Smooth muscle cell of trachea (primary cell): ENCODE measurements around the gene AANAT. TPM values are rescaled to one million over a fixed set of nuclear protein-coding genes. Genes with fewer than 3 reads are reported as not detected.

Source experiments
- total RNA-seq: library from RNA; depleted of rRNA; stranded (reverse); fragments of >200 nt; gene quantifications from 2 replicates; pipeline ENCODE4 v1.2.1, GENCODE V29; 2014

Gene AANAT
- total RNA-seq = 0.17 TPM in 1 of 2 replicates, not detected in the other

DNA sequence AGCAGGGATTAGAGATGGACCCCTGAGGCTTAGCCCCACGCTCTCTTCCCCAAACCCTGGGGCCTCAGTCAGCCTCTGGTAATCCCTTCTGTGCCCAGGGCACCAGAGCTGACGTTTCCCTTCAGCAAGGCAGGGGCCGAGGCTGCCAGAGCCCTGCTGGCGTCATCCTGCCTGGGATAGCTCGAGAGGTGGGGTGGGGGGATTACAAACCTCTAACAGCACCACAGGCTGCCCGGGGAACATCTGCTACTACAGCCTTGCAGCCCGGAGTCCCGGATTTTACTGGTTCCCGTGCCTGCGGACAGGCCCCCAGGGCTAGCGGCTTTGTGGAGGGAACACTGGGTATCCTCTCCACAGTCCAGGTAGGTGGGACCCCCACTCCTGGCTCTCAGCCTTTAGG lies at the start of gene AANAT:
TSS of gene AANAT (plus strand) at position 238 of the 400 bp plus-strand sequence. CDS start 1,144 bp downstream, outside the sequence.

DNA sequence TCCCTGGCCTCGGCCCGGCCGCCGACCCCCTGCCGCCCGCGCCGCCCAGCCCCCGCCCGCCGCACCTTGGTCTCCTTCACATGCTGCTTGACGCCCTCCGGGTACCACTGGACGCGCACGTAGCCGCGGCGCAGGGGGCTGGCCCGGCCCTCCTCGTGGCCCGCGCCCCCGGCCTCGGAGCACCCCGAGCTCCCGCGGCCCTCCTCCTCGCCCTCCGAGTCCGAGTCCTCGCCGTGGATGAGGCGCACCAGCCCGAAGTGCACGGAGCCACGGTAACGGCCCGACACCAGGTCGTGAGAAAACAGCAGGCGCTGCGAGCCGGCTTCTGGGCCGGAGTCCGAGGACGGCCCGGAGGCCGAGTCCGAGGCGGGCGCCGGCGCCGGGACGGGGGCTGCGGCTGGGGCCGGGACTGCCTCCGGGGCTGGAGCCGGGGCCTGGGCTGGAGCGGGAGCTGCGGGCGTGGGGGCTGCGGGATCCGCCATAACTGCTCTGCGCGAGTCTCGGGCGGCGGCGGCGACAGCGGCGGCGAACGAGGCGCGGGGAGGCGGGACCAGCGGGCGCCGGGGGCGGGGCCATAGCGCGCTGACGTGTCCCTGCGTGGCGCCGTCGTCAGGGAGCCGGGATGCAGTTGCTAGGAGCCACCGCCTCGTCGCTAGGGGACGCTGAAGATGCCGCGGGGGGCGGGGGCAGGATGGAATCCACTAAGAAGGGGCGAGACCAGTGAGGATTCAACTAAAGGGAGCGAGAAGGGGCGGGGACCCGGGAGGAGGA lies 14.6 kb upstream of the AANAT start, which contains the start of gene UBE2O:
TSS of gene UBE2O (minus strand) at position 493 of the 771 bp plus-strand sequence. CDS start at position 482, 11 bp downstream.

DNA sequence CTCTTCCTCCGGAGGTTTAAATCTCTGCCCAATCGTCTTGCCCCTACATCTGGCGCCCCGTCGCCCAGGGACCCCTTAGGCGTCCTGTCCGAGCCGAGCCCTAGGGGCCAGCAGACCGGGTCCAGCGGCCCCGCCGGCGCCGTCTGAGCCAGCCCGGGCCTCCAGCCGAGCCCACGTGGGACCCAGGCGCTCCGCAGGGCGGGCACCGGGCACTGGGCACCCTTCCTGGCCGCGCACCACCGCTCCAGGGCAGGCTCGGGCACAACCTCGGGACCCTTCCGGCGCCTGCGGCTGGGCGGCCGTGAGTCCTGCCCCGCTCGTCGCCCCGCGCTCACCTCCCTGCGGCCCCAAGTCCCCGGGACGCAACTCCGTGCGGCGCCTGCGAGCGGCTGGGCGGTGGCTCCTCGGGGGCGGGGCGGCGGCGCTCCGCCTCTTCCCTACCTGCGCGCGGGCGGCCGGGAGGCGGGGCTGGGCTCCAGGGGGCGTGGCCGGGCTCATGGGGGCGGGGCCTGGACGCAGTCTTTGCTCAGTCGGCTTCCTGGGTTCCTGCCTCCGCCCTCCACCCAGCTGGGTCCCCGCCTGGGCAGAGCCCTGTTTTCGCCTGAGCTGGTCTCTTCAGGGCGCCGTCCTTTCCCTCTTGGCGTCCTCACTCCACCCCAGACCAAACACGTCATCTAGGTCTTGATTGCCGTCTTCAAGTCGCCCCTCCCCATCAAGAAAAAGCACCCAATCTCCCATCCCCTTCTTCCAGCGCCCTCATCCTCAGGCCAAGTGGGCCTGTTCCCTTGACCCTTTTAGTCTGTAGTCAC lies 33.8 kb downstream of the AANAT start, which contains the start of gene RHBDF2:
TSS of gene RHBDF2 (minus strand) at position 406 of the 809 bp plus-strand sequence. CDS start 19,899 bp downstream, outside the sequence.

Other genes starting within 250 kb of the AANAT start
- gene RNF157, start 227.1 kb upstream of the AANAT start, total RNA-seq = 1.7 and 5.1 TPM in 2 replicates
- gene UBALD2, start 202.3 kb upstream of the AANAT start, total RNA-seq = 2.2 and 3.1 TPM in 2 replicates
- gene QRICH2, start 159.3 kb upstream of the AANAT start, total RNA-seq = 2.0 and 5.1 TPM in 2 replicates
- gene PRPSAP1, start 113.7 kb upstream of the AANAT start, total RNA-seq = 40.0 and 46.1 TPM in 2 replicates
- gene SPHK1, start 83.0 kb upstream of the AANAT start, total RNA-seq = 19.2 and 28.9 TPM in 2 replicates
- gene UBE2O, start 14.5 kb upstream of the AANAT start, total RNA-seq = 19.2 and 21.2 TPM in 2 replicates
- 0.58 and 8.4 TPM in 2 replicates for gene RHBDF2, start 33.8 kb downstream of the AANAT start, total RNA-seq
- gene CYGB, start 70.1 kb downstream of the AANAT start, total RNA-seq = 46.0 and 123 TPM in 2 replicates
- 10.2 and 14.7 TPM in 2 replicates for gene PRCD, start 72.4 kb downstream of the AANAT start, total RNA-seq
- 0.73 and 3.0 TPM in 2 replicates for gene ST6GALNAC2, start 118.3 kb downstream of the AANAT start, total RNA-seq
- not detected in 2 replicates for gene ST6GALNAC1, start 176.2 kb downstream of the AANAT start, total RNA-seq
- 158 and 232 TPM in 2 replicates for gene MXRA7, start 243.4 kb downstream of the AANAT start, total RNA-seq